ENCODE data around the gene CTNNBL1. TPM values are rescaled to one million over a fixed set of nuclear protein-coding genes. Genes with fewer than 3 reads are reported as not detected.
A peak's percentile ranks its signal among the peaks of the same experiment; 100 is the strongest.
"Not testable (repeated sequence)": the region's sequence is repeated elsewhere in the genome, so short reads cannot be mapped to it uniquely, and the experiment has no call there.

The CTNNBL1 gene
- total RNA-seq, 2 donors from 2014 or later, result 49.8 to 58.6 TPM

DNA sequence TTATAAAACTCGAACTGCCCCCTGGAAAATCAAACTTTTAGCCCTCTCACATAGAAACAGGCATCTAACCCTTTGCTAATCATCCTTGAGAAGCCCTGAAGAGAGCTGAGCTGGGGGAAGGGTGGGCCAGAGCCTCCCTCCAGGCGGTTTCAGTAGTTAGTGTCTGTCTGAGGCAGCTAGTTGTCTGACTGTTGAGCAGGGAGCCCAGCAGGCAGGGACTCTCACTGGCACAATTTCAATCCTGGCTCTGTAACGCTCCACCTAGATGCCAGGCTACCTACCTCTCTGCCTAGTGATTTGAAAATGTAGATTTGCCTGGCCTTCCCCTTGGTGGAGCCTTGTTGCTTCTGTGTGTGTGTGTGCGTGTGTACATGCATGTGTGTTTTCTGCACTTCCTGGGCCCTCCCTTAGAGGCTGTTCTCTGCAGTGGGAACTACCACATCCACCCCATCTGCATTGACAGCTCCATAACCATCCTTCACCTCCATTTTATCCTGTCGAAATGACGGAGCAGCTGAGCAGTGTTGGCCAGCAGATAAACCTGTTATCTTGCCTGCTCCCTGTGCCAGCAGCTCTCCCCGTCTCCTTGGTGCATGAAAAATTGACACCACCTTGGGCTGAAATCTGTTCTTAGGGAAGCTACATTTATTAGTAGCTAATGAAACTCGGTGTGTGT, 139.5 kb downstream of the CTNNBL1 start:
- intact Hi-C loops (cut with DNase I), result no loop called here
- ATAC-seq, result peak; percentile 30 to 79
- no peak for DNase-seq

DNA sequence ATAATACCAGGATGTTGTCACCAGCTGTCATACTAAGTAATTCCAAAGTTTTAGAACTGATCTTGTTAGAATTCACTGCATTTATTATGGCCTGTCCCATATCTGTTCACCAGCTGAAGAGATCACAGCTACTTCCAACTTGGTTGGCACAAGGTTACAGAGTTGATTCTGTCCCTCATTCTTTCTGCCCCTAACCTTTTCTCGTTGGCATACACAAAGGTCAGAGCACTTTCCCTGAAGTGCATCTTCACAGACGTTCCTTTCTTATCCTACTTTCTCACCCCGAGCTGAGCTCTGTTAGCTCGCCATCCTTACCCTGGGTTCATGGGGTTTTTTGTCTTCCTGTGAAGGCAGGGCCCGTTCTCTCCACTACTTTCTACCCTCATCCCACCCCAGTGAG, 143.1 kb downstream of the CTNNBL1 start:
- intact Hi-C loops (cut with DNase I), result no loop called here
- DNase-seq (no peak), ATAC-seq (no peak)

DNA sequence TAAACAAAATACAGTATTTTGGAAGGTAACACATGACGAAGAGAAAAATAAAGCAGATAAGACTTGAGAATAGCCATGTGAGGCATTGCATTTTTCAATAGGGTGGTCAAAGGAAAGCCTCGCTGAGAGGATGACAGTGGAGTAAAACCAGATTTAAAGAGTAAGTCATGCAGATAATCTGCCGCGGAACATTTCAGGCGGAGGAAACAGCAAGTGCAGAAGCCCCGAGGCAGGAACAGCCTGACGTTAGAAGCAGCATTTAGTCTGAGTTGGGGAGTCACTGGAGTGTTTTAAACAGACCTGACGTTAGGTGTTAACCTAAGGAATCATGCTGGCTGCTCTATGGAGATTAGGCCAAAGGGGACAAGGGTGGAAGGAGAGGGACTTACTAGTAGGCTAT, 144.1 kb downstream of the CTNNBL1 start:
- ATAC-seq (no peak), DNase-seq (no peak)
- intact Hi-C loops (cut with DNase I), result no loop called here

DNA sequence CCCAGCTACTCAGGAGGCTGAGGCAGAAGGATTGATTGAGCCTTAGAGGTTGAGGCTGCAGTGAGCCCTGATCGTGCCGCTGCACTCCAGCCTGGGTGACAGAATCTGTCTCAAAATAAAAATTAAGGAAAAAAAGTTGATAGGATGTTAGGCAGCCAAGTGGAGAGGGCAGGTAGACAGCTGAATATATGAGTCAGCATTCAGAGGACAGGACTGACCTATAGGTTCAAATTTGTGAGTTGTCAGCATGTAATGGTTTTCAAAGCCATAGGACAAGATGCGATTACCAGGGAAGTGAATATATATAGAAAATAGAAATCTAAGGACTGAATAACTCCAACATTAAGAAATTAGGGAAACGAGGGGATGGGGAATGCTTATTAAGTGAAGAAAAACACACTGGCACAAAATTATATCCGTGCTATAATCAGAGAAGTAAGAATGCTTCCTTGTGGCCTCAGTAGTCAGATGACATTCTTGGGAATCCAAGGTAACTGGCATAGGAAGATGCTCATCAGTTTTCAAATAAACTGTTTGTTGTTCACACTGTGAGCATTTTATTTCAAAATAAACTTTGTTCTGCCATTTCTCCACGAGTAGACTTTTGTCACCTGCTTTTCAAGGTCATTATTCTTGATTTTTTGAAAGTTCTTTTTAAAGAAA, 145.1 kb downstream of the CTNNBL1 start:
- intact Hi-C loops (cut with DNase I), result no loop called here
- DNase-seq (no peak), ATAC-seq (no peak)

DNA sequence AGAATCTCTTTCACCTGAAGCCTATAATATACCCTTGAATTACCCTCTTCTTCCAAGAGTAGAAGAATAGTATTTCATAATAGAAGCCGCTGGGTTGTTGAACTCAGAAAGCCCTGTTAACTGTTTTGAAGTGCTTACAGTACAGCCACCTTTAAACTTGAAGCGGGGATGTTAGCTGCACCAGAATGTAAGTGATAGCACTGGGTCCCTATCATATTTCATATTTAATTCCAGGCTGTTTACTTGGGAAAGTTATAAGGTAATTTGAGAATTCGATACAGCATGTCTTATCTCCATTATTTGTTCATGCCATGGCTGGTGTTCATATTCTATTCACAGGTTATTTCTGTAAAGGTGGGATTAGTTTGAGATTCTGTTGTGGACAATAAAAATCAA, 145.6 kb downstream of the CTNNBL1 start:
- DNase-seq, result no peak
- intact Hi-C loops (cut with DNase I), result no loop called here
- ATAC-seq, result no peak

DNA sequence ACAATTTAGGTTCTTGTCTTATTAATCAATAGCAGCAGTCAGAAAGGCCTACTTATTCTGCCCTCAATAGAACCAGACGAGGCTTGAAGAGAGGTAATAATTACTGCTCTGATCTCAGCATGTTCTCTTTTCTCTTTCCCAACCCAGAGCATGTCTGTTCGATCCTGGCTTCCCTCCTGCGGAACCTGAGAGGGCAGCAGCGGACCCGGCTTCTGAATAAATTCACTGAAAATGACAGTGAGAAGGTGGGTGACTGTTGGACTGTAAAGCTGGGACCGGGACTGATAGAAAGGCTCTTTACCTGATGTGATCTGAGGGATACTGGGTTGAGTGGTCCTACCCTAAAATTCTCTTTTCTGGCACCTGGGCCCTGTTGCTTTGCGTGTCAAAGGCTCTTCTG, 146.1 kb downstream of the CTNNBL1 start:
- ATAC-seq (no peak), DNase-seq (no peak)
- intact Hi-C loops (cut with DNase I), result no loop called here

DNA sequence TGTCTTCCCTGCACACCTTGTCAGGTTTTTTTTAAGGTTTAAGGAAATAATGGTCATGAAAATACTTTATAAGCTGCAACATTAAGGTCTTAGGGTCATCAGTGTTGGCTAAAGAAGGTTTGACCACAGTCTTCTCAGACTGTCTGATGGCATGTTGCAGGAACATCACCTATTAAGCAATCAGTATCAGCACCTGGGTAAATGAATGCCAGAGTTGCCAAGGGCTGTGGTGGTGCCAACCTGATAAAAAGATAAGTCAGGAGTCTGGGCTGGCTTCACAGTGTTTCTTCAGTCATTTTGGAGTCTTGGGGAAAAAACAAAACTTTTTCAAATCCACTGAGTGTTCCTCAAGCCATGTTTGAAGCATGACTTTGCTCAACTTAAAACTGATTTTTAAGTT, 147.6 kb downstream of the CTNNBL1 start:
- no peak for ATAC-seq
- intact Hi-C loops (cut with DNase I), result no loop called here
- no peak for DNase-seq

DNA sequence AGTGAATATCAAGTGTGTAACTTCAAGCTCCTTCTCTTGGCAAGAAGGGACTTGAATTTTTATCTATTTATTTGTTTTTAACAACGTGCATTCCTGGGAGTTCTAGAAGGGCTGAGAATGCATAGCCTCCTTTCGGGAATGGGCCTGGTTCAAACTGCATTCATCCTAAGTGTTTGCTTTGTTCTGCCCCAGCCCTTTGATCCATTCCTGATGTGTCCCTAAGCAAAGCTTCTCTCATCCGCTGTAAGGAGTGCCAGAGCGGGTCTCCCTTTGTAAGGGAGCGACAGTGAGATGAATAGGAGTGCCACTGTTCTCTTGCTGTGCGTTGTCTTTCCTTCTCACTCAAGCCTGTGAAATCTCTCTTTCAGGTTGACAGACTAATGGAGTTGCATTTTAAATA, 148.1 kb downstream of the CTNNBL1 start:
- DNase-seq, result no peak
- ATAC-seq, result no peak
- intact Hi-C loops (cut with DNase I), result no loop called here

DNA sequence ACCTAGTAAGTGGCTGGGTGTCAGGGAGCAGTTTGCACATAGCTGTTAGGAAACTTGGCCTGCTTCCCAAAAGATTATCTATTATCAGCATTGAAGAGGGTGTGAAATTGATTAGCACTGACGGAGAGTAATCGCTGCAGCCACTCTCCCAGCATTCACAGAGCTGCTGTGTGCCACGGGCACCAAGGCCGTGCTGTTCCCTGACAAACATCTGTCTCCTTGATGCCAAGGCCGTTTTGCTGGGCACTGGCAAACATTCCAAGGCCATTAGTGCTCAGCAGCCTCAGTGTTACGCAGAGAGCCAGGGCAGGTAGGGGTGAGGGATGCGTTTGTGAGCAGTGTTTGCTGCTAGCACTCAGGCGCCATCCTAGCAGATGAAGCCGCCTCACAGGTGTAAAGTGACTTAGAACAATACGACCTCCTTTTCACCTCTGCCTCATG, 151.4 kb downstream of the CTNNBL1 start:
- intact Hi-C loops (cut with DNase I), result no loop called here
- peak; percentile 91 to 93 for ATAC-seq

DNA sequence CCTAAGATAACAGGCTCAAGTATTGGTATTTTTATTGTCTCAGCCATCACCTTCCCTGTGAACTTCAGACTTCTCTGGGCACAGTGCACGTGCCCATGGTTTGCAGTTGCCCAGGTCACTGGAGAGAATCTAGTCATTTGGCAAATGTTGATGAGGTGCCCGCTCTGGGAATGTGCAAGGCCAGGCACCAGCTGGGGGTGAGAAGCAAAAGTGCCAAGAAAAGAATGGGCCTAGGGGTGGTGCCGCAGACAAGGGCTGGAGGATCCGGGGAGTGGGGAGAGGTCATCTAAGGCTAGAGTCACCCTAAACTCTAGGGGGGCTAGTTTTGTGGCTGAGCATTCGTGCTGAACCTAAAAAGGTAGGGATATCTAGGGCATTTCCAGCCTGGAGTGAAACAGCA, 152.0 kb downstream of the CTNNBL1 start:
- DNase-seq (no peak), ATAC-seq (peak in 1 of 2 donors; percentile 17)
- intact Hi-C loops (cut with DNase I), result no loop called here

More for the DNA sequence above, 151.4 kb downstream of the CTNNBL1 start:
- DNase-seq, result peak; percentile 48

DNA sequence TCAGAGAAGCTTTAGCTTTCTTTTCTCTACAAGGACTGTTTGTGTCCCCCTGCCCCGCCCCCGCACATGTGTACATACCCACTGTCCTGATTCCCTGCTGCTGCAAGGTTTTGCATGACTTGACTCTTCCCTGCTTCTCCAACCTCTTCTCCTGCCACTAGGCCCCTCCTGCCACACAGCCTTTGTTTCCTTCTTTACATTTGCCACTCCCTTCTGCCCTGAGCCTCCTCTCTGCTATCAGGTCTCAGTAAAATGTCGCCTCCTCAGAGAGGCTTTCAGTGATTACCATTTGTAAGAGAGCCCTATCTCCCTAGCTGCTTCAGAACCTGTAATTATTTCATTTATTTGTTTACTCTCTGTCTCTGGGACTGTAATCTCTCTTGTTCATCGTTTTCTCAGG, 152.7 kb downstream of the CTNNBL1 start:
- ATAC-seq, result no peak
- intact Hi-C loops (cut with DNase I), result no loop called here
- no peak for DNase-seq

DNA sequence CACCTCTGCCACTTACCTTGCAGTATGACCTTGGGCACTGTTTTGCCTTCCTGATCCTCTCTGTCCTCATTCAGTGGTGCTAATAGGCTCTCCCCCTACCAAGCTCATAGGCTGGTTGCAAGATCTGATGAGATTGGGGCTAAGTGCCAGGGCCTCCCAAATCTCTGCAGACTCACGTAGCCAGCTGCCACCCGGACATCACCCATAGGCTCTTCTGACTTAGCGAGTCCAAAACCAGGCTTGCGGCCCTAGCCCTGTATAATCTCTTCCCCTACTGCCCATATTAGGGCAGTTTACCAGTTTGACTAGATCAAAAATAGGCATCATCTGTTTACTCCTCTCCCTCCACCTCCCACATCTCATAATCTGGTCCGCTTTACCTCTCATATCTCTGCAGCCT, 154.9 kb downstream of the CTNNBL1 start:
- intact Hi-C loops (cut with DNase I), result no loop called here
- no peak for DNase-seq

DNA sequence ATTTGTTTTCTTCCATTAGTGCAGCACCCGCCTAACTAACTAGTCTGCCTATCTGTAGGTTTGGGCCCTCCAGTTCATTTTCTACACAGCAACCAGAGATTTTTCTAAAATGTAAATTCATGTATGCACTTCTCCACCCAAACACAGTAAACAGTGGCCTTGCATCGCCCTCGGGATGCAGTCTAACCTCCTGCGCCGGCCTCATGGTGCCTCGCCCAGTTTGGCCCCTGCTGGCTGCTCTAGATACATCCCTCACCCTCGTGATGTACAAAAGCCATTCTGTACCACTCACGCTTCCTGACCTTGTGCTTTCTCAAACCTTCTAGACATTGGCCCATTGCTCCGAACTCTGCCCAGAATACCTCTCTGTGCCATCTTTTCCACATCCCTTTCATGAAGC, 155.3 kb downstream of the CTNNBL1 start:
- DNase-seq (no peak), ATAC-seq (no peak)
- intact Hi-C loops (cut with DNase I), result no loop called here

More for the DNA sequence above, 154.9 kb downstream of the CTNNBL1 start:
- no peak for ATAC-seq

DNA sequence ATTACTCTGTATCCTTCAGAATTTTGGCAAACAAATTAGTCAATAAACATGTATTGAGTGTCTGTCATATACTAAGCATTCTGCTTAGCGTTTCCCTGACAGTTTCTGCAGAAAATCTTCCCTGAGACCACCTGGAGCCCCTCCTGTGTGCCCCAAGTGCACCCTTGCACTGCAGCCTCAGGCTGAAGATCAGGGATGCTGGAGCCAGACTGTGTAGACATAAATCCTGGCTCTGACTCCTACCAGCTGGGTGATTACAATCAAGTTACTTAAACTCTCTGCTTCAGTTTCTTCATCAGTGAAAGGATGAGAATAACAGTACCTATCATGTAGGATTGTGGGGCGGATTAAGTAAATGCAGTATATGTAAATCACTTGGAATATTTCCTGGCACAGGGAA, 155.7 kb downstream of the CTNNBL1 start:
- DNase-seq, result no peak
- intact Hi-C loops (cut with DNase I), result no loop called here
- no peak for ATAC-seq

DNA sequence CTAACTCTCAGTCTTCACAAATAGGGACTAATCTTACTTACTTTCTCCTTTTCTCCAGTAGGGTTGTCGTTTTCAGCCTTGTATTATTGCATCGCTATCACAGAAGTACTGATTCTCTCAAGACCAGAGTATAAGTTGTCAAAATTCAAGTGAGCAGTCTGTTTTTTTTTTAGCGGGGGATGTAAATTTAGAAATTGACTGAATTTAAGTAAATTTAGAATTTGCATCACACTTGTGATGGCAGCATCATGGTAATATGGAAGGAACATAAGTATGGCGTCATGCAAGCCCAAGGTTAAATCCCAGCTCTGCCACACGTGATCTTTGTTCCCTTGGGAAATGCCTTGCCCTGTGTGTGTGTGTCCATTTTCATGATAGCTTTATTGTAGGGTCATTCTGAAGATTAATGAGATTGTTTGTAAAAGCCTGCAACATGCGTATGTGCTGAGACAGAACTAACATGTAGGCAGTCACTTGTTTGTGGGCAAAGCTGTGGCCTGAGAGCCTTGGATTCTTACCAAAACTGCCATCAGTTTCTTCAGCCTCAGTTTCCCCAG, 156.3 kb downstream of the CTNNBL1 start:
- ATAC-seq (no peak), DNase-seq (no peak)
- intact Hi-C loops (cut with DNase I), result no loop called here

DNA sequence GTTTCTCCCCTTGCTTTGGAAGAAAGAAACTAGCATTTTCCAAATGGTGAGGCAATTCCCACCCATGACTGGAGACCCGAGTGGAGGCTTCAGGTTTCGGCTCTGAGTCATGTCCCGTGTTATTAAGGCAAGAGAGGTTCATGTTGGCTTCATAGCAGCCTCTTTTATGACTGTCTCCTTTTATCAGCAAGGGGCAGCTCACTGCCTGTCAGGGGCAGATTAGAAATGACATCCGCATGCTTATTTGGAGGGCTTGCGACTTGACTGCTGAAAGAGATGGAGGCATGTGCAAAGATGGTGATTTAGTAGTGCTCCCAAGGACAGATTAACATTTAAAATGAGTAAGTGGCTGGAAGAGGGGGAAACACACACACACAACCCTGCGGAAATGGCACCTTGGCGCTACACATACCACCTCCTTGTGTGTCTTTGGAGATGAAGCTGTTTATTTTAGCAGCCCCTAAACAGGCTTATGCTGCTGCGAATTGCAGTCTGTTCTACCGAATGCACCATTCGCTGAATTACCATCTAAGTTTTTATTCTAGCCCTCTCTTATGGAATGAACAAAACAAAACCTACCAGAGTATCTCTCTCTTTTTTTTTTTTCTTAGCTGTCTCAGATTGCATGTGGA, 157.0 kb downstream of the CTNNBL1 start:
- intact Hi-C loops (cut with DNase I), result no loop called here
- peak; percentile 69 to 86 for ATAC-seq
- no peak for DNase-seq

DNA sequence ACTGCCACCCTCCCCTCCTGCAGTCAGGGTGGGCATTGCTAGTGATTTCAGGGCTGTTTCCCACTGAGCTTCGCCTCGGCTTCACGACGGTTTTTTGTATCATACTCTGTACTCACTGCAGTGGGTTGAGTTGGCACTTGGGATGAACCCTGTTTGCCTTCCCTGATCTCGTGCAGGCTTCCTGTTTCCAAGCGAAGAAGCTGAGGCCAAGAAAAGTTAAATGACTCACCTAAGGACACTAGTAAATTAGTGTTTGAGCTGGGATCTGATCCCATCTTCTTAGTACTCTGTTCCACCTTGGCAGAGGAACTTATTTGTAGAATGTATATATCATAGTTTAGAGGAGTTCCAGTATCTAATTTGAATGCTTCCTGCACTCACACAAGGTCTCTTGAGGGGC, 158.8 kb downstream of the CTNNBL1 start:
- DNase-seq (no peak), ATAC-seq (no peak)
- intact Hi-C loops (cut with DNase I), result no loop called here

DNA sequence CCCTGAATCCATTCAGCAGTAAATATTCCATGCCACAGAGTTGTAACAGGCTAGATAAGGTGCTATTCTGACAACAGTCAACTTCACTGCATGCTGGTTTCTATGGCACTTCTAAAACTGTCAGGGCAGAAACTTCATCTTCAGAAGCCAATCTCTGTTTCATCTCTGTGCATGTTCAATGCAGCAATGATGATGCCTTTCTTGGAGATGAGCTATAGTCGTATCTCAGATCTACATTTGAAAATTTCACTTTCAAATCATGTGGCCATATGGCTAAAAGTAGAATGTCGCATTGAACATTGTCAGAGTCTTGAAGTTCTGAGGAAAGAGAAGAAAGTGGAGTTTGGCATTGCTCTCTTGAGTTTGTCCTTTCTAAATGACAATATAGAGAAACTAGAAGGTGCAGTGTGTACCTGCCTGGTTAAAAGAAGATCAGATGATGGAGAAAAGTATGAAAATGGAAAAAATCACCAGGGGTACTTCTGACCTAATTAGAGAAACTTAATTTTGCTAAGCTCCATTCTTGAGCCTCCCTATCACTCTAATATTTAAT, 160.1 kb downstream of the CTNNBL1 start:
- ATAC-seq, result no peak
- intact Hi-C loops (cut with DNase I), result no loop called here
- DNase-seq, result no peak

DNA sequence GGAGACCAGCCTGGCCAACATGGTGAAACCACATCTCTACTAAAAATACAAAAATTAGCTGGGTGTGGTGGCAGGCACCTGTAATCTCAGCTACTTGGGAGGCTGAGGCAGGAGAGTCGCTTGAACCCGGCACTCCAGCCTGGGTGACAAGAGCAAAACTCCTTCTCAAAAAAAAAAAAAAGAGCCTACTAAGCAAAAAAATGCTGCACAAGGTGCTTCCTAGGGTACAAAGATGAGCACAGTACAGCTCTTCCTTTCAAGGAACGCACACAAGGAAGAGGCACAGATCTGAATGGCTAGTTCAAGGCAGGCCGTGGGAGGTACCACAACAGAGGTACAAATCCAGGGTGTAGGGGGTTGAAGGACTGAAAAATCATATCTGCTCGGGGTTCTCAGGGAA, 162.2 kb downstream of the CTNNBL1 start:
- ATAC-seq; DNase-seq; intact Hi-C loops (cut with DNase I): not testable (repeated sequence)

All from left cardiac atrium (tissue), 4 donors.